GM18858 (cell line): ENCODE data around the gene TTC3.
"Not testable (repeated sequence)": the region's sequence is repeated elsewhere in the genome, so short reads cannot be mapped to it uniquely, and the experiment has no call there.

Experiments used
- ATAC-seq: cut with Tn5 transposase; IDR thresholded peaks from one replicate; pipeline ENCODE4 v1.9.1; 2021; ENCODE audit not compliant: unreplicated experiment

TTC3 gene

GRCh38 chr21:37072988-37073416 lies at the start of gene TTC3, which contains the start of gene PIGP:
TTC3 (plus strand) TSS chr21:37073254; CDS start chr21:37087258, 14,004 bp downstream.
PIGP (minus strand) TSS chr21:37073071; CDS start chr21:37072515, 556 bp downstream.
- peak; percentile 42 for ATAC-seq

- no peak for ATAC-seq
Observed at GRCh38 chr21:37026499-37026898, 46.6 kb upstream of the TTC3 start.

- ATAC-seq = no peak
Observed at GRCh38 chr21:37028570-37028969, 44.5 kb upstream of the TTC3 start.

GRCh38 chr21:37030864-37031263 lies 42.2 kb upstream of the TTC3 start:
- ATAC-seq = no peak

GRCh38 chr21:37032293-37032692 lies 40.8 kb upstream of the TTC3 start:
- no peak for ATAC-seq

GRCh38 chr21:37032877-37033471 lies 40.1 kb upstream of the TTC3 start:
- no peak for ATAC-seq

GRCh38 chr21:37034394-37034793 lies 38.7 kb upstream of the TTC3 start:
- not testable (repeated sequence) for ATAC-seq

- ATAC-seq = no peak
Observed at GRCh38 chr21:37036177-37036576, 36.9 kb upstream of the TTC3 start.

- no peak for ATAC-seq
Observed at GRCh38 chr21:37039411-37040075, 33.5 kb upstream of the TTC3 start.

GRCh38 chr21:37040212-37040611 lies 32.8 kb upstream of the TTC3 start:
- ATAC-seq = no peak

- ATAC-seq = no peak
Observed at GRCh38 chr21:37041706-37042271, 31.3 kb upstream of the TTC3 start.

- ATAC-seq = no peak
Observed at GRCh38 chr21:37043818-37044217, 29.2 kb upstream of the TTC3 start.

GRCh38 chr21:37044643-37045042 lies 28.4 kb upstream of the TTC3 start:
- no peak for ATAC-seq

GRCh38 chr21:37045149-37045548 lies 27.9 kb upstream of the TTC3 start:
- no peak for ATAC-seq

GRCh38 chr21:37045556-37045955 lies 27.5 kb upstream of the TTC3 start:
- no peak for ATAC-seq

GRCh38 chr21:37047079-37047478 lies 26.0 kb upstream of the TTC3 start:
- ATAC-seq = no peak

GRCh38 chr21:37049741-37050140 lies 23.3 kb upstream of the TTC3 start:
- ATAC-seq = not testable (repeated sequence)

GRCh38 chr21:37055271-37055855 lies 17.7 kb upstream of the TTC3 start:
- ATAC-seq = no peak

GRCh38 chr21:37057614-37058013 lies 15.4 kb upstream of the TTC3 start:
- ATAC-seq = no peak

GRCh38 chr21:37058261-37058660 lies 14.8 kb upstream of the TTC3 start:
- no peak for ATAC-seq

GRCh38 chr21:37059181-37059580 lies 13.9 kb upstream of the TTC3 start:
- no peak for ATAC-seq

GRCh38 chr21:37060296-37060695 lies 12.8 kb upstream of the TTC3 start:
- ATAC-seq = no peak
